KOPT-K1 (cell line): ENCODE results near the gene SARS1.

Source experiments
- H3K27ac ChIP-seq: fragments of 200-600 bp; sonication (generic); 2 replicates; pipeline ENCODE4 v1.5.1; 2016; ENCODE audit warnings: antibody characterized with exemption, mild to moderate bottlenecking, low read depth, low read length; ENCODE audit not compliant: poor library complexity, severe bottlenecking
- H3K36me3 ChIP-seq: fragments of 200-600 bp; sonication (generic); 2 replicates; pipeline ENCODE4 v1.5.1; 2017; ENCODE audit warnings: antibody characterized with exemption, mild to moderate bottlenecking, low read length, moderate library complexity; ENCODE audit not compliant: insufficient read depth
- H3K9me3 ChIP-seq: fragments of 200-600 bp; sonication (generic); 2 replicates; pipeline ENCODE4 v1.5.1; 2017; ENCODE audit warnings: antibody characterized with exemption, low read length, mild to moderate bottlenecking; ENCODE audit not compliant: insufficient read depth, poor library complexity, severe bottlenecking

The SARS1 gene

DNA sequence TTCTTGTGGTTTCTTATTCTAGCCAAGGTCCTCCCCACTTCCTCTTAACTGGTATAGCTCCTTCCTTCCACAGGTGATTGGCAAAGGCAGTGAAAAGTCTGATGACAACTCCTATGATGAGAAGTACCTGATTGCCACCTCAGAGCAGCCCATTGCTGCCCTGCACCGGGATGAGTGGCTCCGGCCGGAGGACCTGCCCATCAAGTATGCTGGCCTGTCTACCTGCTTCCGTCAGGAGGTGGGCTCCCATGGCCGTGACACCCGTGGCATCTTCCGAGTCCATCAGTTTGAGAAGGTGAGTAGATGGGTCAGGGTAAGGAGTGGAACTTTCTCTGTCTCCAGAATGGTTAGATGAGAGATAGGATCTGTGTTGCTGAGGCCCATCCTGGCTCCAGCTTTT lies 21.4 kb downstream of the SARS1 start:
- Histone ChIP-seq H3K36me3 (peaks cover 95% of the 10 kb centered on the region), H3K9me3 (no peaks in the 10 kb centered on the region), H3K27ac (no peak overlapping the region)

DNA sequence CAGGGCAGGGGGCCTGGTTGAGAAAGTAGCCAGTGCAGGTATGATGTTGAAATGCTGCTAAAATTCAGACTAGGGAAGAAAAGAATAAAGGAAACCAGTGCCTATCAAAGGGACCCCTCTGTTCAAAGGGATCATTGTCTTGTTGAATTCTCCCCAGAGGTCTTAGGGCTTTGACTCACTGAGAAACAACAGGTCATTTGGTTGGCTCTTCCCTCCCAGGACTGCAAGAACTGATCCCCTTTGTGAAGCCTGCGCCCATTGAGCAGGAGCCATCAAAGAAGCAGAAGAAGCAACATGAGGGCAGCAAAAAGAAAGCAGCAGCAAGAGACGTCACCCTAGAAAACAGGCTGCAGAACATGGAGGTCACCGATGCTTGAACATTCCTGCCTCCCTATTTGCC lies 23.8 kb downstream of the SARS1 start:
- Histone ChIP-seq H3K36me3 (peaks cover 71% of the 10 kb centered on the region), H3K27ac (no peak overlapping the region), H3K9me3 (no peaks in the 10 kb centered on the region)

GRCh38 chr1:109238382-109238781 lies 24.7 kb downstream of the SARS1 start:
- Histone ChIP-seq H3K27ac (no peak overlapping the region), H3K9me3 (no peaks in the 10 kb centered on the region), H3K36me3 (peaks cover 63% of the 10 kb centered on the region)

DNA sequence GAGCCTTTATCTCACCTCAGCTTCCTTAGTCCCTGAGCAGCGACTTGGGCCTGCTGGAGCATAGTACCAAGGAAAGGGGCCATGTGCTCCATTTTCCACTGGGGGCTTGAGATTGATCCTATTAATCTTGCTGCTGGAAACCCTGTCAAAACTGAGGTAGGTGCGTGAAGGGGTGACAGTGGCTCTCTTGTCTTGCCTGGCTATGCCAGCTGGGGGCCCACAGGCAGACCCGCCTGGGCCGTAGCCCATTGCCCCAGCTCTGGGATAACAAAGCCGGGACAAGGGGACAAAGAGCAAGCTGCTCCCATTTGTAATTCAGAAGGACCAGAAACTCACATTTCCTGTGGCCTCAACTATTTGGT lies 25.3 kb downstream of the SARS1 start:
- Histone ChIP-seq H3K27ac (no peak overlapping the region), H3K9me3 (no peaks in the 10 kb centered on the region), H3K36me3 (peaks cover 59% of the 10 kb centered on the region)

- H3K9me3 ChIP-seq, result no peaks in the 10 kb centered on the region
- no peak overlapping the region for H3K27ac ChIP-seq
- peaks cover 54% of the 10 kb centered on the region for H3K36me3 ChIP-seq
Observed at GRCh38 chr1:109239409-109240068, 25.8 kb downstream of the SARS1 start.

DNA sequence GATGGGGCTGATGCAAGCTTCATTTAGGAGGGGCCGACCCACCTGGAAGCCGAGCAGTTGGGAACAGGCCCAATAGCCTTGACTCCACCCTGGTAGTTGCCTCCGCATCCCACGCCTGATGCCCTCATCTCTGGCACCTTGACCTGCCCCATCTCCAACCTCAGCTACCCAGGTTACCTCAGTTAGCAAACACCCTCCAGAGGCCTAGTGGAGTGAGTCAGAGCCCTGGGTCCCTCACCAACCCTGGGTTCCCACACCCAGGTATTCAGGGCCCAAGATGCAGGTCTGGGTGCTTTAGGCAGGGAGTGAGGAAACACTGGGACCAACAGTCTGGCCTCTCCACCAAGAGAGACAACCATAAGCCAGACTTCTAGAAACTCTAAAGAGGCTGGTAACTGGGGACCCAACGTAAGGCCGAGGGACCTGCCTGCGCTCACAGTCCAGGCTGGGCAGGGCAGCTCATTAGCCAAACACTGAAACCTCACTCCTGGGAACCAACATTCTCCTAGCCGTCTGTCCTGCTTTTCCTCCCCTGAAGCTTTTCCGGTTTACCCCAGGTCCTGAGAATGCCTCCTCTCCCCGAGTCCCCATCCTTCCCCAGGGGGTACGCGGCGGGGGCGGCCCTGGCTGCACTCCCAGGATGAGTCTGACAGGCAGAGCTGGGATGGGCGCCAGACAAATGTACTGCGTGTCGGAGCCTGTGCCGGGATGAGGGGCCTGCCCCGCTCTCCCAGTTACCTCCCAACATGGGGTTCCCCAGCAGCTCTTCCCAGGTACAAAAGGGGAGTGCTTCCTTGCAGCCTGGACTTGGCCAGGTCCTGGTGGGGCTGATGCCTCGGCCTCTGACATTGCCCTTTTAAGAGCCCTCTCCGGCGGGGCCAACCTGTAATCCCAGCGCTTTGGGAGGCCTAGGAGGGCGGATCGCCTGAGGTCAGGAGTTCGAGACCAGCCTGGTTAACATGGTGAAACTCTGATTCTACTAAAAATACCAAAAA lies 26.7 kb downstream of the SARS1 start:
- Histone ChIP-seq H3K27ac (no peak overlapping the region), H3K36me3 (peaks cover 45% of the 10 kb centered on the region), H3K9me3 (no peaks in the 10 kb centered on the region)

DNA sequence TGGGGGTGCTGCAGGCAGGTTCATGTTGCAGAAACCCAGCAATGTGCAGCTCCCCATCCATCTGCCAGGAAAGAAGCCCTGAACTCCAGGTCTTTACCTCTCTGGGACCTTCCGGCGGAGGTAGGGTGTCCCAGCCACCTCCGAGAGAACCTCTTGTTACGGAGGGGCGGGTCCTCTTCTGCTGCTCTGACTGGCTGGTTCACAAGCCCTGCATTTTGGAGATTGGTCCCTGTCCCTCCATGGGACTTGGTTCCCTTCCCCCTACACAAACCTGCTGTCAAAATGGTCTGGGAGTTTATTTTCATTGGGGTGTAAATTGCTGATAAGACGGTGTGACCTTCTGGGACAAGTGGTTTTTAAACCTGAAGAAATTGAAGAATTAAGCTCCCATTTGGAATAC lies 27.6 kb downstream of the SARS1 start:
- H3K27ac ChIP-seq, result no peak overlapping the region
- H3K36me3 ChIP-seq, result peaks cover 36% of the 10 kb centered on the region
- H3K9me3 ChIP-seq, result no peaks in the 10 kb centered on the region

- Histone ChIP-seq H3K36me3 (peaks cover 30% of the 10 kb centered on the region), H3K9me3 (no peaks in the 10 kb centered on the region), H3K27ac (no peak overlapping the region)
Observed at GRCh38 chr1:109241841-109242345, 28.2 kb downstream of the SARS1 start.

GRCh38 chr1:109242387-109242786 lies 28.7 kb downstream of the SARS1 start:
- H3K36me3 ChIP-seq, result peaks cover 25% of the 10 kb centered on the region
- no peaks in the 10 kb centered on the region for H3K9me3 ChIP-seq
- no peak overlapping the region for H3K27ac ChIP-seq

DNA sequence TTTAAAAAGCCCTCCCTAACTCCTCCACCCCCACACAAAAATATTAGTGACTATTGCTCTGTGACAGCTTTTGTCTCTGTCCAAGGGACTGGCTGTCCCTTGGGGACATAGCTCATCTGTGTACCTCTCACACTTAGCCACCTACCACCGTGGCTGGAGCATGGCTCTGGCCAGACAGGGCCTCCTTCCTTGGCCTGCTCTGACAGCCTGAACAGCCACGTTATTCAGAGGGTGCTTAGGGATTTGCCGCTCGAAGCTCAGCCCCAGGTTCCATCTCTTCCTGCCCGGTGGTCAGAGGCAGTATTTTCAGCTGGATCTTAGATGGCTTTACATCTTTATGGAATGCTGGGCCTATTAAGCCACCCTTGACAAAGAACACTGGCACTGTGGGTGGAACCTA lies 29.5 kb downstream of the SARS1 start:
- Histone ChIP-seq H3K27ac (no peak overlapping the region), H3K9me3 (no peaks in the 10 kb centered on the region), H3K36me3 (peaks cover 17% of the 10 kb centered on the region)

- Histone ChIP-seq H3K36me3 (peaks cover 9% of the 10 kb centered on the region), H3K9me3 (no peaks in the 10 kb centered on the region), H3K27ac (no peak overlapping the region)
Observed at GRCh38 chr1:109243860-109244552, 30.3 kb downstream of the SARS1 start.

GRCh38 chr1:109246141-109246551 lies 32.4 kb downstream of the SARS1 start:
- H3K27ac ChIP-seq, result no peak overlapping the region
- H3K36me3 ChIP-seq, result no peaks in the 10 kb centered on the region
- H3K9me3 ChIP-seq, result no peaks in the 10 kb centered on the region

GRCh38 chr1:109247401-109248365 lies 34.0 kb downstream of the SARS1 start:
- H3K9me3 ChIP-seq, result no peaks in the 10 kb centered on the region
- H3K27ac ChIP-seq, result no peak overlapping the region
- H3K36me3 ChIP-seq, result no peaks in the 10 kb centered on the region

GRCh38 chr1:109248444-109248796 lies 34.7 kb downstream of the SARS1 start:
- no peak overlapping the region for H3K27ac ChIP-seq
- no peaks in the 10 kb centered on the region for H3K9me3 ChIP-seq
- no peaks in the 10 kb centered on the region for H3K36me3 ChIP-seq
